HUES6 (cell line): ENCODE results near the gene ZNF430.
"Not testable (repeated sequence)": the region's sequence is repeated elsewhere in the genome, so short reads cannot be mapped to it uniquely, and the experiment has no call there.

Source experiments
- H3K27ac ChIP-seq: 2 replicates; pipeline ENCODE4 v1.7.0; 2013; ENCODE audit warnings: low read depth, mild to moderate bottlenecking, low read length, inconsistent platforms
- H3K27me3 ChIP-seq: 2 replicates; pipeline ENCODE4 v1.6.1; 2013; ENCODE audit warnings: low read length; ENCODE audit not compliant: control insufficient read depth, insufficient read depth
- H3K36me3 ChIP-seq: 2 replicates; pipeline ENCODE4 v1.6.1; 2013; ENCODE audit warnings: low read length; ENCODE audit not compliant: control insufficient read depth, insufficient read depth
- H3K4me1 ChIP-seq: 2 replicates; pipeline ENCODE4 v1.6.1; 2013; ENCODE audit warnings: low read length; ENCODE audit not compliant: control insufficient read depth, insufficient read depth
- H3K4me3 ChIP-seq: 2 replicates; pipeline ENCODE4 v1.5.1; 2013; ENCODE audit warnings: low read depth, low read length
- H3K9ac ChIP-seq: one replicate; pipeline ENCODE4 v1.6.1; 2013; ENCODE audit warnings: mild to moderate bottlenecking, low read length
- H3K9me3 ChIP-seq: 2 replicates; pipeline ENCODE4 v1.6.1; 2013; ENCODE audit warnings: low read depth, low read length; ENCODE audit not compliant: control insufficient read depth, insufficient read depth

The ZNF430 gene

GRCh38 chr19:21020298-21021227, at the start of gene ZNF430:
TSS of gene ZNF430 (plus strand) at chr19:21020657. CDS start at chr19:21020801, 144 bp downstream.
- Histone ChIP-seq H3K36me3 (peaks cover 18% of the 10 kb centered on the region), H3K4me1 (peaks cover 10% of the 10 kb centered on the region), H3K27me3 (no peaks in the 10 kb centered on the region), H3K27ac (peak within 1 kb of the TSS; percentile 50; the same call in 1 of the 2 replicates), H3K4me3 (peak within 1 kb of the TSS; percentile 87), H3K9me3 (no peaks in the 10 kb centered on the region), H3K9ac (peak within 1 kb of the TSS; percentile 86)

- not testable (repeated sequence) for H3K4me3 ChIP-seq, H3K27ac ChIP-seq, H3K9ac ChIP-seq, H3K9me3 ChIP-seq, H3K36me3 ChIP-seq, H3K4me1 ChIP-seq, H3K27me3 ChIP-seq
Measured at GRCh38 chr19:20992788-20993187, 27.7 kb upstream of the ZNF430 start.

GRCh38 chr19:20999731-21000352, 20.6 kb upstream of the ZNF430 start:
- H3K27me3 ChIP-seq = no peaks in the 10 kb centered on the region
- no peaks in the 10 kb centered on the region for H3K9me3 ChIP-seq
- peak overlapping the region; percentile 32; the same call in 1 of the 2 replicates for H3K27ac ChIP-seq
- H3K4me1 ChIP-seq = no peaks in the 10 kb centered on the region
- H3K36me3 ChIP-seq = no peaks in the 10 kb centered on the region
- peak overlapping the region; percentile 72 for H3K9ac ChIP-seq
- H3K4me3 ChIP-seq = peak overlapping the region; percentile 79

GRCh38 chr19:21021238-21021637, 781 bp downstream of the ZNF430 start:
- H3K36me3 ChIP-seq = peaks cover 22% of the 10 kb centered on the region
- H3K9me3 ChIP-seq, H3K27ac ChIP-seq: not testable (repeated sequence)

GRCh38 chr19:21022996-21023395, 2.5 kb downstream of the ZNF430 start:
- no peak overlapping the region for H3K27ac ChIP-seq
- no peak overlapping the region for H3K4me3 ChIP-seq
- H3K36me3 ChIP-seq = peaks cover 30% of the 10 kb centered on the region

More at GRCh38 chr19:21021238-21021637, 781 bp downstream of the ZNF430 start:
- Histone ChIP-seq H3K4me3 (peak overlapping the region; percentile 87), H3K9ac (peak overlapping the region; percentile 86)
- H3K27me3 ChIP-seq, H3K4me1 ChIP-seq: not testable (repeated sequence)

GRCh38 chr19:21023901-21024300, 3.4 kb downstream of the ZNF430 start:
- Histone ChIP-seq H3K4me3 (no peak overlapping the region), H3K4me1 (peaks cover 10% of the 10 kb centered on the region), H3K36me3 (peaks cover 34% of the 10 kb centered on the region), H3K9ac (no peak overlapping the region), H3K27ac (no peak overlapping the region), H3K9me3 (no peaks in the 10 kb centered on the region), H3K27me3 (no peaks in the 10 kb centered on the region)

More at GRCh38 chr19:21022996-21023395, 2.5 kb downstream of the ZNF430 start:
- Histone ChIP-seq H3K4me1 (peaks cover 10% of the 10 kb centered on the region), H3K27me3 (no peaks in the 10 kb centered on the region), H3K9me3 (no peaks in the 10 kb centered on the region), H3K9ac (no peak overlapping the region)

- H3K36me3 ChIP-seq = peaks cover 58% of the 10 kb centered on the region
- peaks cover 10% of the 10 kb centered on the region for H3K4me1 ChIP-seq
- H3K4me3 ChIP-seq = no peak overlapping the region
Measured at GRCh38 chr19:21028969-21029268, 8.5 kb downstream of the ZNF430 start.

GRCh38 chr19:21045028-21045427, 24.6 kb downstream of the ZNF430 start:
- Histone ChIP-seq H3K9me3 (peaks cover 39% of the 10 kb centered on the region), H3K9ac (no peak overlapping the region), H3K27me3 (no peaks in the 10 kb centered on the region), H3K27ac (no peak overlapping the region), H3K4me3 (no peak overlapping the region), H3K36me3 (peaks cover 40% of the 10 kb centered on the region), H3K4me1 (no peaks in the 10 kb centered on the region)

More at GRCh38 chr19:21028969-21029268, 8.5 kb downstream of the ZNF430 start:
- Histone ChIP-seq H3K9ac (no peak overlapping the region), H3K27ac (no peak overlapping the region), H3K27me3 (no peaks in the 10 kb centered on the region), H3K9me3 (no peaks in the 10 kb centered on the region)

- no peak overlapping the region for H3K9ac ChIP-seq
- H3K4me3 ChIP-seq = no peak overlapping the region
Measured at GRCh38 chr19:21046489-21046888, 26.0 kb downstream of the ZNF430 start.

GRCh38 chr19:21047716-21048115, 27.3 kb downstream of the ZNF430 start:
- no peak overlapping the region for H3K27ac ChIP-seq
- H3K4me1 ChIP-seq = no peaks in the 10 kb centered on the region
- no peaks in the 10 kb centered on the region for H3K27me3 ChIP-seq
- no peak overlapping the region for H3K9ac ChIP-seq
- H3K36me3 ChIP-seq = peaks cover 41% of the 10 kb centered on the region
- H3K9me3 ChIP-seq = peaks cover 36% of the 10 kb centered on the region
- no peak overlapping the region for H3K4me3 ChIP-seq

More at GRCh38 chr19:21046489-21046888, 26.0 kb downstream of the ZNF430 start:
- Histone ChIP-seq H3K4me1 (no peaks in the 10 kb centered on the region), H3K27ac (no peak overlapping the region), H3K27me3 (no peaks in the 10 kb centered on the region), H3K9me3 (peaks cover 39% of the 10 kb centered on the region), H3K36me3 (peaks cover 36% of the 10 kb centered on the region)

GRCh38 chr19:21052902-21053301, 32.4 kb downstream of the ZNF430 start:
- Histone ChIP-seq H3K4me1 (no peaks in the 10 kb centered on the region), H3K9me3 (peaks cover 8% of the 10 kb centered on the region), H3K4me3 (no peak overlapping the region), H3K9ac (no peak overlapping the region), H3K27ac (no peak overlapping the region), H3K36me3 (peaks cover 57% of the 10 kb centered on the region), H3K27me3 (no peaks in the 10 kb centered on the region)
